ENCODE measurements around the gene ENTPD6.

ENTPD6 gene

DNA sequence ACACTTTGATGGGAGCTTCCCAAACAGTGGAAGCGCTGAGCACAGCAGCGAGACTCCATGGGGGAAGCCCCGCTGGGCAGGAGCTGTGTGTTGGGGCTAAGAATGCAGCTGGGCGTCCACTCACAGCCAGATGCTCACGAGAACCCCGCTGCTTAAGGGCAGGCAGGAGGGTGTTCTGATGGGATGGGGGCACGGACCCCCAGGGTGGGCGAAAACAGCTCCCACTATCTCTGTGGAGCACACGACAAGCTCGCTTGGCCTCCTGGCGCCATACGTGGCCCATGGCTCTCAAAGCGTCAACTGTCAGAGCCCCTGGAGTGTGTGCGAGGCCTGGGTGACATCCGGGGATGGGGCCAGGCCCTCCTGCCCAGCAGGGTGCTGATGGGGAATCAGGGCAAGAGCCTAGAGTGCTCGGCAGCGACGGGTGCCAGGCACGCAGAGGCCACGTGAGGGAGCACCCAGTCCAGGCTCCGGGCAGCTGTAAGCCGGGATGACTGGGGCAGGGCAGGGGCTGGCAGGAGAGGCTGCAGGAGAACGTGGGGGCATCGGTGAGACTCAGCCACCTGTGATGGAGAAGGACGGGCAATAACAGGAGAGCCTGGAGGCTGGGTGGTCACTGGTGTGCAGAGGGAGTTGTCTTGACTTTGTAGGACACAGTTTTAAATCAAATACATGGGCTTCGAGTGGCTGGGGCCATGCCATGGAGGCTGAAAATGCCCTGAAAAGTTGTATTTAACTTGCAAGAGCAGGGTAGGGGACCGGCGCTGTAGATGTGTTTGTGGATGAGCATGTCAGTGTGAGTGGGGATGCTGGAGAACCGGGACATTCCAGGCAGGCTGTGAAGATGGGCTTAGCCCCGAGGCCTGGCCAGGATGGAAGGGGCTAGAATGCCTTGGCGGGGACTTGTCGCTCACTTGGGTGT is 79.6 kb downstream of the ENTPD6 start:
- no peak for DNase-seq (ENCODE audit: low read depth)
- TF ChIP-seq, protein P1, sequence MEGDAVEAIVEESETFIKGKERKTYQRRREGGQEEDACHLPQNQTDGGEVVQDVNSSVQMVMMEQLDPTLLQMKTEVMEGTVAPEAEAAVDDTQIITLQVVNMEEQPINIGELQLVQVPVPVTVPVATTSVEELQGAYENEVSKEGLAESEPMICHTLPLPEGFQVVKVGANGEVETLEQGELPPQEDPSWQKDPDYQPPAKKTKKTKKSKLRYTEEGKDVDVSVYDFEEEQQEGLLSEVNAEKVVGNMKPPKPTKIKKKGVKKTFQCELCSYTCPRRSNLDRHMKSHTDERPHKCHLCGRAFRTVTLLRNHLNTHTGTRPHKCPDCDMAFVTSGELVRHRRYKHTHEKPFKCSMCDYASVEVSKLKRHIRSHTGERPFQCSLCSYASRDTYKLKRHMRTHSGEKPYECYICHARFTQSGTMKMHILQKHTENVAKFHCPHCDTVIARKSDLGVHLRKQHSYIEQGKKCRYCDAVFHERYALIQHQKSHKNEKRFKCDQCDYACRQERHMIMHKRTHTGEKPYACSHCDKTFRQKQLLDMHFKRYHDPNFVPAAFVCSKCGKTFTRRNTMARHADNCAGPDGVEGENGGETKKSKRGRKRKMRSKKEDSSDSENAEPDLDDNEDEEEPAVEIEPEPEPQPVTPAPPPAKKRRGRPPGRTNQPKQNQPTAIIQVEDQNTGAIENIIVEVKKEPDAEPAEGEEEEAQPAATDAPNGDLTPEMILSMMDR (conservative IDR thresholded peaks at IDR 0.05; ENCODE audit: low read depth, low read length), result no peak

DNA sequence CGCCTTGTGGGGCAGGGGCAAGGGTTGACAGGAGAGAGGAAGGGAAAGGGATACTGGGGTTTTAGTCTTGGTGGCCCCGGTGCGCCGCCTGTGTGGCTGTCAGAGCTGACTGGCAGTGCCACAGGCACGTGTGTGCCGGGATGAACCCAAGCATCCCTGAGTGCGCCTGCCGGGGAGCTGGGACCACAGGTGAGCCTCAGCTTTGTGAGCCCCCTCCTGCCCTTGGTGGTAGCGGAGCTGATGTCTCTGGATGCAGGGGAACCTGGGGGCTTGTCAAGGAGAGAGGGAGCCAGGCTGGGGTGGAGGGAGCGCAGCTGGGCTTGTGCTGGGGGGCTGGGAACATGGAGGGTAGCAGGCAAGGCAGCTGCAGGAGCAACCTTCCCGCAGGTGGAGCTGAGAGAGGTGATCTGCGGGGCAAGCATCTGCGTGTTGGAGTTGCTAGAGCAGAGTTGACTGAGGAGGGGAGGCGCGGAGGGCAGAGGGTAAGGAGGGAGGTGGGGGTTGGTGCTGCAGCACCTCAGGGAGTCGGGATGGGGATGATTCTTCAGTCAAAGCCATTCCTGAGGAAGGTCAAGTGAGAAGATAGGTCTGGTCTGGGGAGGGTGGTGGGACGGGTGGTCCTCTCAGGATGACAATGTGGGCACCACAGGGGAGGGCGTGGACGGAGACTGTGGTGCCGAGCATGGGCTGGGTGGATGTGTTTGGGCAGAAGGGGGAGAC is 80.5 kb downstream of the ENTPD6 start:
- no peak overlapping the region for H3K4me3 ChIP-seq (ENCODE audit: low read depth, low read length)
- TF ChIP-seq, protein P1 (conservative IDR thresholded peaks at IDR 0.05; ENCODE audit: low read depth, low read length), result no peak
- DNase-seq (ENCODE audit: low read depth), result no peak

More for the DNA sequence above, 79.6 kb downstream of the ENTPD6 start:
- no peak overlapping the region for H3K4me3 ChIP-seq (ENCODE audit: low read depth, low read length)
